IMR-90 (cell line): Measurements from ENCODE around the gene MAOB. TPM values are rescaled to one million over a fixed set of nuclear protein-coding genes. Genes with fewer than 3 reads are reported as not detected.

Experiments
- ATAC-seq: fragments of 200-7000 bp; cut with Tn5 transposase; 2 replicates; pipeline ENCODE4 v1.9.1; 2020; ENCODE audit warnings: low read depth, mild to moderate bottlenecking, moderate library complexity
- BruUV-seq: library from RNA; stranded (reverse); fragments of 400-500 nt; replicated peaks from 2 replicates; lab custom pipeline; 2021; lab: Mats Ljungman, UMichigan
- CTCF ChIA-PET: fragments of 300-600 bp; formaldehyde crosslinking; extraction: SDS; loops from one replicate; lab custom pipeline; 2021; ENCODE audit warnings: antibody characterized with exemption; lab: Yijun Ruan, JAX
- POLR2A ChIA-PET: fragments of 300-600 bp; sonication (Branson Sonifier 250); formaldehyde crosslinking; loops from one replicate; lab custom pipeline; 2022; ENCODE audit warnings: antibody characterized with exemption; ENCODE audit not compliant: unreplicated experiment; lab: Charles Lee
- DNase-seq: peaks from one replicate; pipeline ENCODE4 v3.0.0; 2013
- H2AFZ ChIP-seq: replicated peaks from 2 replicates; pipeline ENCODE3; 2013; ENCODE audit warnings: low read length, mild to moderate bottlenecking; ENCODE audit not compliant: poor library complexity
- H2AK5ac ChIP-seq: 2 replicates; pipeline ENCODE4 v1.6.1; 2013; ENCODE audit warnings: low read depth, low read length, inconsistent platforms
- H2AK9ac ChIP-seq: replicated peaks from 2 replicates; pipeline ENCODE3; 2013; ENCODE audit warnings: mild to moderate bottlenecking, low read depth, low read length, moderate library complexity; ENCODE audit not compliant: poor library complexity
- H2BK120ac ChIP-seq: 2 replicates; pipeline ENCODE4 v1.6.1; 2013; ENCODE audit warnings: low read depth, low read length, inconsistent platforms
- H2BK15ac ChIP-seq: 3 replicates; pipeline ENCODE4 v1.6.1; 2013; ENCODE audit warnings: low read depth, low read length, inconsistent platforms
- H2BK20ac ChIP-seq: 2 replicates; pipeline ENCODE4 v1.6.1; 2013; ENCODE audit warnings: low read depth, mild to moderate bottlenecking, inconsistent platforms, low read length, moderate library complexity
- H2BK5ac ChIP-seq: 2 replicates; pipeline ENCODE4 v1.6.1; 2013; ENCODE audit warnings: mild to moderate bottlenecking, low read depth, low read length, inconsistent platforms; ENCODE audit not compliant: poor library complexity, severe bottlenecking
- H3K14ac ChIP-seq: replicated peaks from 2 replicates; pipeline ENCODE4 v1.6.1; 2013; ENCODE audit warnings: low read depth, low read length, inconsistent platforms
- H3K18ac ChIP-seq: 2 replicates; pipeline ENCODE4 v1.6.1; 2013; ENCODE audit warnings: low read depth, low read length, control low read depth
- H3K23ac ChIP-seq: 2 replicates; pipeline ENCODE4 v1.6.1; 2013; ENCODE audit warnings: low read depth, low read length, inconsistent platforms
- H3K27ac ChIP-seq: 2 replicates; pipeline ENCODE4 v1.5.1; 2013; ENCODE audit warnings: mild to moderate bottlenecking, control low read depth, low read length; ENCODE audit not compliant: insufficient read depth
- H3K27me3 ChIP-seq: 2 replicates; pipeline ENCODE4 v1.6.1; 2013; ENCODE audit warnings: low read length; ENCODE audit not compliant: control insufficient read depth, insufficient read depth
- H3K36me3 ChIP-seq: 2 replicates; pipeline ENCODE4 v1.6.1; 2013; ENCODE audit warnings: low read length, mixed read lengths; ENCODE audit not compliant: control insufficient read depth, insufficient read depth
- H3K4ac ChIP-seq: 2 replicates; pipeline ENCODE4 v1.6.1; 2013; ENCODE audit warnings: low read depth, low read length, inconsistent platforms
- H3K4me1 ChIP-seq: 2 replicates; pipeline ENCODE4 v1.6.1; 2013; ENCODE audit warnings: low read length, mixed read lengths; ENCODE audit not compliant: control insufficient read depth, insufficient read depth
- H3K4me2 ChIP-seq: 2 replicates; pipeline ENCODE4 v1.6.1; 2013; ENCODE audit warnings: low read depth, mild to moderate bottlenecking, control low read depth, low read length, moderate library complexity
- H3K4me3 ChIP-seq: 2 replicates; pipeline ENCODE4 v1.5.1; 2013; ENCODE audit warnings: low read depth, mild to moderate bottlenecking, control low read depth, low read length, moderate library complexity; ENCODE audit not compliant: insufficient read depth
- H3K56ac ChIP-seq: 2 replicates; pipeline ENCODE4 v1.6.1; 2013; ENCODE audit warnings: low read length, inconsistent platforms; ENCODE audit not compliant: insufficient read depth; ENCODE audit errors: extremely low read depth
- H3K79me1 ChIP-seq, 2 experiments: 2 replicates each; pipeline ENCODE4 v1.6.1; 2013; ENCODE audit warnings: low read length in 2 of 2, inconsistent platforms in 1 of 2, low read depth in 1 of 2
- H3K9ac ChIP-seq: 2 replicates; pipeline ENCODE4 v1.6.1; 2013; ENCODE audit warnings: low read depth, low read length, control low read depth
- H3K9me1 ChIP-seq: 2 replicates; pipeline ENCODE4 v1.6.1; 2013; ENCODE audit warnings: low read length, inconsistent platforms; ENCODE audit not compliant: insufficient read depth
- H3K9me3 ChIP-seq: 2 replicates; pipeline ENCODE4 v1.6.1; 2013; ENCODE audit warnings: low read length; ENCODE audit not compliant: control insufficient read depth, insufficient read depth
- H4K20me1 ChIP-seq: 2 replicates; pipeline ENCODE4 v1.6.1; 2013; ENCODE audit warnings: low read length, inconsistent platforms; ENCODE audit not compliant: insufficient read depth
- H4K5ac ChIP-seq: 2 replicates; pipeline ENCODE4 v1.6.1; 2013; ENCODE audit warnings: mild to moderate bottlenecking, low read depth, low read length, control low read depth
- H4K8ac ChIP-seq, 2 experiments: 2 replicates each; pipeline ENCODE4 v1.6.1; 2013; ENCODE audit warnings: low read depth in 2 of 2, low read length in 2 of 2, control low read depth in 1 of 2, inconsistent platforms in 1 of 2
- H4K91ac ChIP-seq: 2 replicates; pipeline ENCODE4 v1.6.1; 2013; ENCODE audit warnings: low read depth, low read length, inconsistent platforms; ENCODE audit not compliant: insufficient read depth
- FOS ChIP-seq: fragments of 150-350 bp; IDR thresholded peaks from 2 replicates; pipeline ENCODE4 v1.6.1; 2016; ENCODE audit warnings: low read depth, low read length
- POLR2A ChIP-seq: IDR thresholded peaks from 2 replicates; pipeline ENCODE4 v1.6.1; 2012; ENCODE audit warnings: mild to moderate bottlenecking, low read depth, low read length
- WGBS, 2 experiments: methylation state at CpG; one replicate each; pipeline versions ENCODE4 v1.1.5 to v1.1.7; 2013; ENCODE audit warnings: missing lambda C conversion rate in 2 of 2; ENCODE audit not compliant: insufficient read length in 1 of 2; ENCODE audit errors: extremely low coverage in 2 of 2; 5-methylcytosine and 5-hydroxymethylcytosine counted together
- dilution Hi-C: fragments of 300-500 bp; cut with HindIII; formaldehyde crosslinking; loops from one replicate; pipeline ENCODE4 v1.14.3; 2018; ENCODE audit warnings: low sequenced_read_pairs; ENCODE audit not compliant: unreplicated experiment
- in situ Hi-C: fragments of 300-500 bp; cut with MboI; formaldehyde crosslinking; loops from 3 replicates; pipeline ENCODE4 v1.14.3; 2019; ENCODE audit warnings: low sequenced_read_pairs, inconsistent platforms, mixed read lengths
- intact Hi-C: fragments of 100-400 bp; cut with micrococcal nuclease; formaldehyde crosslinking; loops from 2 replicates; pipeline ENCODE4 v1.10.0; 2022
- polyA plus RNA-seq, 3 experiments: library from polyadenylated mRNA; depleted of rRNA; stranded (reverse); fragments of >200 nt; gene quantifications; 2 replicates each; pipeline ENCODE4 v1.2.3, GENCODE V29; 2012; ENCODE audit warnings: low replicate concordance in 1 of 3
- total RNA-seq: library from RNA; depleted of rRNA; stranded (reverse); fragments of >200 nt; gene quantifications from 2 replicates; pipeline ENCODE4 v1.2.3, GENCODE V29; 2012

The MAOB gene
- total and polyA plus RNA-seq, 2 of the 4 experiments (the other 2 are of a cell fraction): 0.36 to 0.46 TPM

DNA sequence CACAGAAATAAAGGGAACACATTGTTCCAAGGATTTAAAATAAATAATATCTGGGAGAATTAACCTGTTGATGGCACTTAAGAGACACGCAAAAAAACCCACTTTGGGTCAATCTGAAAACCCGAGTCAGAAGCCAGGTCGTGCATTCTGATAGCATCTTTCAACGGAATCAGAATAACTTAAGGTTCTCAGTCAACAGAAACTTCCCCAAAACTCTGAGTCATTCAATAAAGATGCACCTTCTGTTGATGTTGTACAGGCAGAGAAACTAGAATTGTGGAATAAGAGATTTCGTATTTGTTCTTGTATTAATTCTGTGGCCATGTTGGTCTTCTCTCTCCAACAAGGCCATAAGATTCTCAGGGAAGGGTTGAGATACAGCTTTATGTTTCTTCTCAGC, 78.2 kb downstream of the MAOB start:
- no peaks in the 10 kb centered on the region for H3K79me1 ChIP-seq
- ChIA-PET POLR2A (no interaction called here), CTCF (no interaction called here)
- H4K20me1 ChIP-seq: no peaks in the 10 kb centered on the region
- H4K8ac ChIP-seq: no peak overlapping the region
- H3K4me3 ChIP-seq: no peak overlapping the region
- no TSS peak for BruUV-seq
- H2BK15ac ChIP-seq: no peak overlapping the region
- ATAC-seq (no peak), DNase-seq (no peak)
- H3K9me1 ChIP-seq: no peaks in the 10 kb centered on the region
- H3K36me3 ChIP-seq: no peaks in the 10 kb centered on the region
- H2AK5ac ChIP-seq: no peak overlapping the region
- H3K9me3 ChIP-seq: no peaks in the 10 kb centered on the region
- no peak overlapping the region for H2AFZ ChIP-seq
- H2BK20ac ChIP-seq: no peak overlapping the region
- H3K14ac ChIP-seq: no peak overlapping the region
- H3K4ac ChIP-seq: no peak overlapping the region
- no peaks in the 10 kb centered on the region; the same call in 1 of the 2 replicates for H3K27me3 ChIP-seq
- intact Hi-C loops (no loop called here), in situ Hi-C loops (no loop called here), dilution Hi-C loops (no loop called here)
- H2AK9ac ChIP-seq: no peak overlapping the region
- H2BK120ac ChIP-seq: no peak overlapping the region
- H3K23ac ChIP-seq: no peak overlapping the region
- H3K4me1 ChIP-seq: no peaks in the 10 kb centered on the region
- H2BK5ac ChIP-seq: no peak overlapping the region
- no peak overlapping the region for H3K56ac ChIP-seq
- no peak overlapping the region for H4K5ac ChIP-seq
- no CpG with 5 or more reads among the region's 5 CpGs for WGBS, 2 experiments
- H4K91ac ChIP-seq: no peak overlapping the region
- no peak overlapping the region for H3K18ac ChIP-seq
- no peak overlapping the region for H3K4me2 ChIP-seq
- H3K9ac ChIP-seq: no peak overlapping the region
- TF ChIP-seq POLR2A: no peak
- no peak for TF ChIP-seq FOS
- H3K27ac ChIP-seq: no peak overlapping the region
